GM18519 (cell line): ENCODE measurements around the gene GFER.
"Not testable (repeated sequence)": the region's sequence is repeated elsewhere in the genome, so short reads cannot be mapped to it uniquely, and the experiment has no call there.

Experiments used
- ATAC-seq: cut with Tn5 transposase; IDR thresholded peaks from one replicate; pipeline ENCODE4 v1.9.1; 2021; ENCODE audit warnings: mild to moderate bottlenecking, moderate library complexity; ENCODE audit not compliant: unreplicated experiment, low FRiP score

Gene GFER

GRCh38 chr16:1957434-1958142 is 26.4 kb upstream of the GFER start:
- not testable (repeated sequence) for ATAC-seq

GRCh38 chr16:1958143-1958491 is 25.9 kb upstream of the GFER start:
- ATAC-seq = not testable (repeated sequence)

DNA sequence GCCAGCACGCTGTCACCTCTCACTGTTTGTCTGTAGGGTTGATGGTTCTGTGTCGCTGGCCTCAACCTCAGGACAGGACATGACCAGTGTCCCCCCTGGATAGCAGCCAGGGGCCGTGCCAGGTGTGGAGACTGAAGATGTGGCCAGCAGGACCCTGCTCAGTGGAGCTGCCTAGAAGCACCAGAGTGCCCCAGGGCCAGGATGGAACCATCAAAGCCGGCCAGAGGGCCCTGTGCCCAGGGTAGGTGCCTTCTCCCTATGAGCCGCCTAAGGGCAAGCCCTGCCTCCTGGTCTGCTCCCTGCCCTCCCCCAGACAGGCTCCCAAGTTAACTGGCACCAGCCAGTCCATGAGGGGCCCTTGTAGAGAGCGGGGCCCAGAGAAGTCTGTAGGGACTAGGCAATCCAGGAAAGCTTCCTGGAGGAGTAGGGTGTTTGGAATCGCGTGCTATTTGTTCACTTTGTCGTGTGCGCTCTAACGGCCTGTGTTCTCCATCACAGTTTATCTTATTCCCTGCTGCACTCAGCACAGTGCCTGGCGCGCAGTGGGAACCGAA is 25.2 kb upstream of the GFER start:
- no peak for ATAC-seq

DNA sequence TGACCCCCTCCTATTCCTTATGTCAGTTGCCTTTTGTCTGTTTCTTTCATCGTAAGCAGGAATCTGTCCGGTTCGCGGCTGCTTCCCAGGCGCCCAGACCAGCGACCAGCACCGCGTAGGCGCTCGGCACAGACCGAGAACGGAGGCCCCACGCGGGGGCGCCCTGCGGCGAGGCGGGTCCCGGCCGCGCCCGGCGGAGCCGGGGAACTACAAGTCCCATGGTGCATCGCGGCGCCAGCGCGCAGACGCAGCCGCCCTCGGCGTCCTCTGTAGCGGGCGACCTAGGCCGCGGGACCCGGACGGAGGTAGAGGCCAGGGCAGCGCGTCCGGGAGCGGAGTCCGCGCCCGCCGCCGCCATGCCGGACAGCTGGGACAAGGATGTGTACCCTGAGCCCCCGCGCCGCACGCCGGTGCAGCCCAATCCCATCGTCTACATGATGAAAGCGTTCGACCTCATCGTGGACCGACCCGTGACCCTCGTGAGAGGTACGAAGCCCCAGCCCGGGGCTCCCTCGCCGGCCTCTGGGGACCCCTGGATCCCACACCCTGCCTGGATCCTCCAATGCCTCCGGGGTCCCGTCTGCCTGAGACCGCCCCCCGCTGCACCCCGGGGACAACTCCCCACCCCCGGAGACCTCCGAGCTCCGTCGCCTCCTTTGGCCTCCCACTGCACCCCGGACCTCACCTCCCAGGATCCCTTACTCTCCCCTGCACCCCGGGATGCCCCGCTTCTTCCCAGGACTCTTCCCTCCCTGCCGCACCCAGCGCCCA is 24.5 kb upstream of the GFER start, which contains the start of gene NDUFB10:
NDUFB10 (plus strand) TSS at position 270 of the 771 bp plus-strand sequence; CDS start at position 357, 87 bp downstream.
- ATAC-seq = peak; percentile 62

DNA sequence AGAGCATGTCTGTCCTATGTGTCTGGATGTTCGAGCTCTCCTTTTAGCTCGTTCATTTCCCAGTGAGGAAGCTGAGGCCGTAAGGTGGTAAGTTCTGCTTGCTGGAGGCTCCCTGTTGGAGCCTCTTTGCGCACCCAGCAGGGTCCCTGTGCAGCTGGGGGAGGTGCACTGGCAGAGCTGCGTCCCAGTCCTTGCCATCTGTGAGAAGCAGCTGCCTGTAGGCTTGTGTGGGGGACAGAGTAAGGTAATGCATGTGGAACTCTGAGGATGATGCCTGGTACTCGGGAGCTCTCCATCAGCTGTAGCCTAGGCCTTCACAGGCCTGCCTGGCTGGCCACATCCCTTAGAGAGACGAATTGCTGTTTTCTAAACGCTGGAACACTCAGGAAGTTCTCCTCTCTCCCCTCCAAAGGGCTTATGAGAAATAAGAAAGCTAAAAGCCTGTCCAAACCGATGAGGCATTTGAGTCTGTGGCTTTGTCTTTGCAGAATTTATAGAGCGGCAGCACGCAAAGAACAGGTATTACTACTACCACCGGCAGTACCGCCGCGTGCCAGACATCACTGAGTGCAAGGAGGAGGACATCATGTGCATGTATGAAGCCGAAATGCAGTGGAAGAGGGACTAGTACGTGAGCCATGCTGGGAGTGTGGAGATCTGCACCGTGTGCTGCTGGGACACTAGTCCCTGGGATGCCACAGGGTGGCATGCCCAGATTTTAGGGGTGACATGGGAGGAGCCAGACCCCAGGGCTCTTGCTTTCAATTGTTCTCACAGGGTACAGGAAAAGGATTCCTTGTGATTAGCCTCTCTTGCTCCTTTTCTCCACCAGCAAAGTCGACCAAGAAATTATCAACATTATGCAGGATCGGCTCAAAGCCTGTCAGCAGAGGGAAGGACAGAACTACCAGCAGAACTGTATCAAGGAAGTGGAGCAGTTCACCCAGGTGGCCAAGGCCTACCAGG is 23.0 kb upstream of the GFER start:
- ATAC-seq = no peak

DNA sequence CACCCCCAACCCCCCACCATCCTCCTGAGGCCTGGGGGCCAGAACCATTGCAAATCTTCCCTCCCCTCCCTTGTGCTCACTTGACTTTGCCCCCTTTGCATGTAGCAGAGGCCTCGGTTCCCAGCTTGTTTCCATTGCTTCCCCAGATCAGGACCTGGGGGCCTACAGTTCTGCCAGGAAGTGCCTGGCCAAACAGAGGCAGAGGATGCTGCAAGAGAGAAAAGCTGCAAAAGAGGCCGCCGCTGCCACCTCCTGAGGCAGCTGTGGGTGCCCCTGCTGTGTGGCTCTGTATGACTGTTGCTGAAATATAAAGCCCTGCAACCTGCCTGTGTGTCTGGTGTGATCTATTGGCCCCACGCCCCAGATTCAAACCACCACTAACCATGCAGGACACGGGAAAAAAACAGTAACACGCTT is 22.3 kb upstream of the GFER start:
- ATAC-seq = no peak

DNA sequence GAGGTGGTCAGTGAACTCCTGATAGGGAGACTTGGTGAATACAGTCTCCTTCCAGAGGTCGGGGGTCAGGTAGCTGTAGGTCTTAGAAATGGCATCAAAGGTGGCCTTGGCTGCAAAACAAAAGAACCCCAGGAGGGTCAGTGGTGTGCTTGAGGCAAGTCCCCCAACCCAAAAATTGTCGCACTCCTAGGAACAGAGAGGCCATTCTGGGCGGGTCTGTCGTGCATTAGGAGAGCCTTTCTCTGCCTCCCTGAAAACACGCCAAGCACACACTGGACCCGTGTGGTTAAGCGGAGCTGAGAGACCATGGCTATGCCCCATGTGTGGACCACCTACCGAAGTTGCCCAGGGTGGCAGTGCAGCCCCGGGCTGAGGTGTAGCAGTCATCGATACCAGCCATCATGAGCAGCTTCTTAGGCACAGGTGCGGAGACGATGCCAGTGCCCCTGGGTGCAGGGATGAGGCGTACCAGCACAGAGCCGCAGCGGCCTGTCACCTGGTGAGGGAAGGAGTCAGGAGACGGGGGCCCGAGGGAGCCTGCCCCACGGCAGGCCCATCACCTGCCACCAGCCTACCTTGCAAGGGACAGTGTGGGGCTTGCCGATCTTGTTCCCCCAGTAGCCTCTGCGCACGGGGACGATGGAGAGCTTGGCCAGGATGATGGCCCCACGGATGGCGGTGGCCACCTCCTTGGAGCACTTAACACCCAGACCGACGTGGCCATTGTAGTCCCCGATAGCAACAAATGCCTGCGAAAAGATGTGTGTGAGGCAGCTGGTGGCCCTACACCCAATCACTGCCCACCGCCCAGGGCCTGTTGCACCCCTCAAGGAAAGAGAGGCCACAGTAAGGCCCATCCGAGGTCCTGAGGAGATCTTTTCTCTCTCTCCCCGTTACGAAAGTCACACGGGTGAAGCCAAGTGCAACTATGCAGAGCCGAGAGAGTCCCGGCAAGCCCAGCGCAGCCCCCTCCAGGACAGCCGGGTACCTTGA is 21.5 kb upstream of the GFER start:
- ATAC-seq = not testable (repeated sequence)

GRCh38 chr16:1963806-1964505 is 20.0 kb upstream of the GFER start:
- no peak for ATAC-seq

- peak; percentile 61 for ATAC-seq
These were observed 19.2 kb upstream of the GFER start, which contains the start of gene RPS2 for GRCh38 chr16:1964506-1965395. Gene RPS2 (minus strand): TSS chr16:1964826. CDS start chr16:1964625, 201 bp downstream.

GRCh38 chr16:1965396-1966001 is 18.5 kb upstream of the GFER start:
- ATAC-seq = no peak

DNA sequence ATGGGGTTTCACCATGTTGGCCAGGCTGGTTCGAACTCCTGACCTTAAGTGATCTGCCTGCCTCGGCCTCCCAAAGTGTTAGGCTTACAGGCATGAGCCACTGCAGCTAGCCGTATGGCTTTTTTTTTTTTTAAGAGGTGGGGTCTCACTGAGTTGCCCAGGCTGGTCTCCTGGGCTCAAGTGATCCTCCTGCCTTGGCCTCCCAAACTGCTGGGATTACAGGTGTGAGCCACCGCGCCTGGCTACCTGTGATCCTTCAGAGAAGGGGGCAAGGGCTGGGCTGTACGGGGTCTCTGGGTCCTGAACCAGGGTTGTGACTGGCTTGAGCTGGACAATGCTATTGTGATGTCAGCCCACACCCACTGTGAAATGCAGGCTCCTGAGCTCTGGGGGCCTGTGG is 17.5 kb upstream of the GFER start, which contains the start of gene RNF151:
RNF151 (plus strand) TSS at position 397 of the 400 bp plus-strand sequence. CDS start 26 bp downstream, outside the sequence.
- ATAC-seq = no peak

- no peak for ATAC-seq
These were observed 15.6 kb upstream of the GFER start for GRCh38 chr16:1968146-1968953.

- ATAC-seq = peak; percentile 54
These were observed 12.1 kb upstream of the GFER start, which contains the start of gene TBL3 for GRCh38 chr16:1971796-1972489. Gene TBL3 (plus strand): TSS chr16:1972053. CDS start chr16:1972165, 112 bp downstream.

DNA sequence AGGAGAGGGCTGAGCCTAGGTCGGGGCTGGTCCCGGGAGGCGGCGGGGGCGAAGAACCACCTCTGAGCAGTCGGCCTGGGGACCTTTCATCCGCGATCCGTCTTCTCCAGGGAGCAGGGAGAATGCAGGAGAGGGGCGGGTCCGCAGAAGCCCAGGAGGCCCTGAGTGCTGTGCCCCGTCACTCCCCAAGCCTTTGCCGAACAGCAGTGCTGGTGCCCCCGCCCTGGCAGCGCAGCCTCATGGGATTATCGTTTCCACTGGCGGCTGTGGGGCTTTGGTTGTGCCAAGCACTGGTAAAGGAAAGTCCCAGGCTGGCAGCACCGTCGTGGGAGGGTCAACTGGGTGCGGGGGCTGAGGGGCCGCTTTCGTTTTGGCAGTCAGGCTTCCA is 11.5 kb upstream of the GFER start:
- ATAC-seq = no peak

DNA sequence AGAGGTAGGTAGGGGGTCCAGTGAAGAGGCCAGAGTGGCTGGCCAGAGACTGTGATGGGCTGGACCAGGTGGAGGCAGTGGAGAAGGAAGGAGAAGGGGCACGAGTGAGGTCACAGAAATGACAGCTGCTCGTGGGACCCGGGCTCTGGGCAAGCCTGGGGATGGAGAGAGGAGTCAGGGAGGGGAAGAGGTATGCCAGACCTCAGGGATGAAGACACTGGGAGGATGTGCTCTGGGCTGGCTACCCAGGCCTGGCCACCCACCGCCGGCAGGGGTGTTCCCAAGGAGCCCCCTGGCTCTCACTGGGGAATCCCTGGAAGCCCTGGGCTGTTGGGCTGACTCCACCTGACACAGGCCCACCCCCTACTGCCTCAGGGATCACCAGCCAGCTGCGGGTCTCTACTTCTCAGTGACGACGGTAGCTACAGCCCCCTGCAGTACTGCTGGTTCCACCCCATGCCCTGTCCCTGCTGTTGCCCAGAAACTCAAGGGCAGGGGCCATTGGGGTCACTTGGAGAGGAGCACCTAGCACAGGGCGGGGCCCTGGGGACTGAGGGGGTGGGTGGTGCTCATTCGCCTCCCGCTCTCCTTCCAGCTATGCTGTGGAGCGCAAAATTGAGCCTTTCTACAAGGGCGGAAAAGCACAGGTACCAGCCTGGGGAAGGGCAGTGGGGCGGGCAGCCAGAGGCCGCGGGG is 10.4 kb upstream of the GFER start:
- ATAC-seq = no peak
